OCI-LY3 (cell line): ENCODE results near the gene EEF2.

Experiments used
- H2AFZ ChIP-seq: fragments of 200-600, 300-600 bp; shearing (Covaris generic); 2 replicates; pipeline ENCODE4 v1.6.0; 2014; ENCODE audit warnings: antibody characterized with exemption, low read depth, low read length
- H3K27ac ChIP-seq: fragments of 200-600, 300-600 bp; sonication (generic); 2 replicates; pipeline ENCODE4 v1.5.1; 2014; ENCODE audit warnings: mild to moderate bottlenecking, low read length, moderate library complexity, mixed read lengths
- H3K27me3 ChIP-seq: fragments of 200-600, 300-600 bp; sonication (generic); 2 replicates; pipeline ENCODE4 v1.6.1; 2014; ENCODE audit warnings: low read depth, low read length, mixed read lengths
- H3K36me3 ChIP-seq: fragments of 200-600, 300-600 bp; sonication (generic); replicated peaks from 2 replicates; pipeline ENCODE3; 2014; ENCODE audit warnings: low read depth, low read length, mixed read lengths
- H3K4me1 ChIP-seq: fragments of 300-600, 200-600 bp; sonication (generic); 2 replicates; pipeline ENCODE4 v1.6.1; 2014; ENCODE audit warnings: low read length, mixed read lengths
- H3K4me2 ChIP-seq: fragments of 200-600, 300-600 bp; sonication (generic); 2 replicates; pipeline ENCODE4 v1.6.1; 2014; ENCODE audit warnings: low read length, mixed read lengths
- H3K4me3 ChIP-seq: fragments of 300-600, 200-600 bp; sonication (generic); 2 replicates; pipeline ENCODE4 v1.5.1; 2014; ENCODE audit warnings: antibody characterized with exemption, mild to moderate bottlenecking, low read length, moderate library complexity
- H3K79me2 ChIP-seq: fragments of 300-600, 200-600 bp; shearing (Covaris generic); 2 replicates; pipeline ENCODE4 v1.6.1; 2014; ENCODE audit warnings: mild to moderate bottlenecking, low read length, mixed read lengths
- H3K9ac ChIP-seq: fragments of 300-600, 200-600 bp; shearing (Covaris generic); 2 replicates; pipeline ENCODE4 v1.6.0; 2014; ENCODE audit warnings: mild to moderate bottlenecking, low read length, moderate library complexity
- H3K9me3 ChIP-seq: fragments of 200-600, 300-600 bp; shearing (Covaris generic); 2 replicates; pipeline ENCODE4 v1.6.1; 2014; ENCODE audit warnings: low read length, mixed read lengths; ENCODE audit not compliant: insufficient read depth
- H4K20me1 ChIP-seq: fragments of 200-600, 300-600 bp; sonication (generic); 2 replicates; pipeline ENCODE4 v1.6.1; 2016; ENCODE audit warnings: low read length, mixed read lengths; ENCODE audit not compliant: insufficient read depth
- CTCF ChIP-seq: fragments of 200-600, 300-600 bp; sonication (generic); IDR thresholded peaks from 2 replicates; pipeline ENCODE4 v1.5.1; 2014; ENCODE audit warnings: antibody characterized with exemption, low read length, low read depth
- EZH2phosphoT487 ChIP-seq: fragments of 200-600 bp; shearing (Covaris generic); IDR thresholded peaks from 2 replicates; pipeline ENCODE4 v1.6.1; 2018; ENCODE audit warnings: antibody characterized with exemption, mixed run types, low read depth

The EEF2 gene

GRCh38 chr19:4016903-4017638 lies 31.8 kb upstream of the EEF2 start:
- H3K4me2 ChIP-seq = no peak overlapping the region
- peaks cover 15% of the 10 kb centered on the region for H4K20me1 ChIP-seq
- H3K4me3 ChIP-seq = no peak overlapping the region
- H3K27ac ChIP-seq = no peak overlapping the region
- H3K9ac ChIP-seq = no peak overlapping the region
- TF ChIP-seq EZH2phosphoT487 (no peak), CTCF (no peak)
- H3K4me1 ChIP-seq = no peaks in the 10 kb centered on the region
- no peaks in the 10 kb centered on the region for H3K9me3 ChIP-seq
- no peak overlapping the region for H2AFZ ChIP-seq
- no peaks in the 10 kb centered on the region for H3K27me3 ChIP-seq
- H3K79me2 ChIP-seq = peaks cover 47% of the 10 kb centered on the region
- H3K36me3 ChIP-seq = peaks cover 20% of the 10 kb centered on the region

GRCh38 chr19:4016486-4016885 lies 31.2 kb upstream of the EEF2 start:
- no peak for TF ChIP-seq EZH2phosphoT487
- no peak for TF ChIP-seq CTCF
- Histone ChIP-seq H3K79me2 (peaks cover 46% of the 10 kb centered on the region), H3K27me3 (no peaks in the 10 kb centered on the region), H4K20me1 (peaks cover 16% of the 10 kb centered on the region), H3K4me2 (no peak overlapping the region), H2AFZ (no peak overlapping the region), H3K4me1 (no peaks in the 10 kb centered on the region), H3K9ac (no peak overlapping the region), H3K36me3 (peaks cover 17% of the 10 kb centered on the region), H3K4me3 (no peak overlapping the region), H3K9me3 (no peaks in the 10 kb centered on the region), H3K27ac (no peak overlapping the region)

GRCh38 chr19:4015705-4016402 lies 30.6 kb upstream of the EEF2 start:
- Histone ChIP-seq H3K79me2 (peaks cover 52% of the 10 kb centered on the region), H2AFZ (no peak overlapping the region), H3K4me1 (no peaks in the 10 kb centered on the region), H3K27ac (no peak overlapping the region), H3K9ac (no peak overlapping the region), H3K4me2 (no peak overlapping the region), H3K9me3 (no peaks in the 10 kb centered on the region), H4K20me1 (peaks cover 20% of the 10 kb centered on the region), H3K4me3 (no peak overlapping the region), H3K36me3 (peaks cover 17% of the 10 kb centered on the region), H3K27me3 (no peaks in the 10 kb centered on the region)
- TF ChIP-seq EZH2phosphoT487 (no peak), CTCF (no peak)

- Histone ChIP-seq H2AFZ (no peak overlapping the region), H3K27me3 (no peaks in the 10 kb centered on the region), H3K4me2 (no peak overlapping the region), H4K20me1 (peaks cover 20% of the 10 kb centered on the region), H3K9me3 (no peaks in the 10 kb centered on the region), H3K4me1 (no peaks in the 10 kb centered on the region), H3K36me3 (peaks cover 10% of the 10 kb centered on the region), H3K4me3 (no peak overlapping the region), H3K9ac (no peak overlapping the region), H3K79me2 (peaks cover 54% of the 10 kb centered on the region), H3K27ac (no peak overlapping the region)
- TF ChIP-seq EZH2phosphoT487 = no peak
- TF ChIP-seq CTCF = no peak
Measured at GRCh38 chr19:4014541-4015491, 29.6 kb upstream of the EEF2 start.
